ENCODE data around the gene VANGL2. TPM values are rescaled to one million over a fixed set of nuclear protein-coding genes. Genes with fewer than 3 reads are reported as not detected.

VANGL2 gene
- polyA plus RNA-seq, 1 donor from 2014 or later, result 22.6 TPM

- TF ChIP-seq CTCF (IDR thresholded peaks at IDR 0.05; ENCODE audit: poor library complexity, severe bottlenecking) (no peak), SMC3 (conservative IDR thresholded peaks at IDR 0.05; ENCODE audit: poor library complexity) (no peak)
Measured at GRCh38 chr1:160402001-160402795, 1.8 kb downstream of the VANGL2 start (continued).

GRCh38 chr1:160403244-160403643 lies 2.9 kb downstream of the VANGL2 start:
- Histone ChIP-seq H4K20me1 (ENCODE audit: insufficient read depth) (peaks cover 2% of the 10 kb centered on the region), H3K4me2 (ENCODE audit: low read length) (peak overlapping the region; percentile 97), H3K27ac (ENCODE audit: low read length) (no peak overlapping the region), H3K9ac (ENCODE audit: low read length) (no peak overlapping the region), H3K27me3 (ENCODE audit: insufficient read depth, low read depth, low read length) (no peaks in the 10 kb centered on the region), H3K9me3 (ENCODE audit: low read length) (no peaks in the 10 kb centered on the region), H2AFZ (ENCODE audit: low read depth, low read length) (no peak overlapping the region), H3K9me2 (ENCODE audit: insufficient read depth, low read length) (no peaks in the 10 kb centered on the region), H3K4me3 (ENCODE audit: low read length) (peak overlapping the region; percentile 75), H3K79me2 (replicated peaks; ENCODE audit: insufficient read depth, low read length) (peaks cover 79% of the 10 kb centered on the region), H3K36me3 (ENCODE audit: insufficient read depth, low read length) (no peaks in the 10 kb centered on the region), H3F3A (ENCODE audit: insufficient read depth, low read length, poor library complexity, severe bottlenecking) (no peaks in the 10 kb centered on the region)
- TF ChIP-seq TAF1 (IDR thresholded peaks at IDR 0.05; ENCODE audit: low read depth), result no peak
- TF ChIP-seq EZH2 (IDR thresholded peaks at IDR 0.05; ENCODE audit: borderline replicate concordance, insufficient read depth, low read length, poor library complexity, severe bottlenecking), result no peak
- no peak for TF ChIP-seq REST (IDR thresholded peaks at IDR 0.05; ENCODE audit: borderline replicate concordance)
- no peak for TF ChIP-seq MXI1 (conservative IDR thresholded peaks at IDR 0.05; ENCODE audit: poor library complexity, severe bottlenecking)
- no peak for TF ChIP-seq POLR2AphosphoS5 (IDR thresholded peaks at IDR 0.05)
- no peak for TF ChIP-seq EP300 (conservative IDR thresholded peaks at IDR 0.05; ENCODE audit: poor library complexity, severe bottlenecking)
- no peak for TF ChIP-seq SMC3 (conservative IDR thresholded peaks at IDR 0.05; ENCODE audit: poor library complexity)

DNA sequence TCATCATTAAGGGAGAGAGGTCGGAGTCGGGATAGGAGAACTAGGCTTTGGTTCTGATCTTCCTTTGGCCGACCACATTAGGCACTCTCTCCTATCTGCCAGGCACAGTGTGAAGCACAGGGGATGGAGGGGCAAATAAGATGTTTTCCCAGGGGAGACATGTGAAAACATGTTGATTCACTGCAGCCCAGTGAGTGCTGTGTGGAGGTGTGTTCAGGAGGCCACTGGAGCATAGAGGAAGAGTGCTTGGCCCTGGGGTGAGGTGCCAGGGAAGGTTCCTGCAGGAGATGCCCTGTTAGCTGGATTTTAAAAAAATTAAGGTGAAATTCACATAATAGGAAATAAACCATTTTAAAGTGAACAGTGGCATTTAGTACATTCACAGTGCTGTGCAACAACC lies 3.7 kb downstream of the VANGL2 start:
- Histone ChIP-seq H4K20me1 (ENCODE audit: insufficient read depth) (peaks cover 2% of the 10 kb centered on the region), H3K9ac (ENCODE audit: low read length) (no peak overlapping the region), H3K9me2 (ENCODE audit: insufficient read depth, low read length) (no peaks in the 10 kb centered on the region), H2AFZ (ENCODE audit: low read depth, low read length) (no peak overlapping the region), H3K4me2 (ENCODE audit: low read length) (no peak overlapping the region), H3K4me3 (ENCODE audit: low read length) (peak overlapping the region; percentile 75), H3F3A (ENCODE audit: insufficient read depth, low read length, poor library complexity, severe bottlenecking) (no peaks in the 10 kb centered on the region), H3K27ac (ENCODE audit: low read length) (no peak overlapping the region), H3K36me3 (ENCODE audit: insufficient read depth, low read length) (no peaks in the 10 kb centered on the region), H3K27me3 (ENCODE audit: insufficient read depth, low read depth, low read length) (no peaks in the 10 kb centered on the region), H3K9me3 (ENCODE audit: low read length) (no peaks in the 10 kb centered on the region), H3K79me2 (replicated peaks; ENCODE audit: insufficient read depth, low read length) (peaks cover 85% of the 10 kb centered on the region)
- TF ChIP-seq EP300 (conservative IDR thresholded peaks at IDR 0.05; ENCODE audit: poor library complexity, severe bottlenecking) (no peak), CTCF (IDR thresholded peaks at IDR 0.05; ENCODE audit: poor library complexity, severe bottlenecking) (no peak), POLR2AphosphoS5 (IDR thresholded peaks at IDR 0.05) (no peak), MXI1 (conservative IDR thresholded peaks at IDR 0.05; ENCODE audit: poor library complexity, severe bottlenecking) (no peak), REST (IDR thresholded peaks at IDR 0.05; ENCODE audit: borderline replicate concordance) (no peak), TAF1 (IDR thresholded peaks at IDR 0.05; ENCODE audit: low read depth) (no peak), EZH2 (IDR thresholded peaks at IDR 0.05; ENCODE audit: borderline replicate concordance, insufficient read depth, low read length, poor library complexity, severe bottlenecking) (no peak), SMC3 (conservative IDR thresholded peaks at IDR 0.05; ENCODE audit: poor library complexity) (no peak), RAD21 (conservative IDR thresholded peaks at IDR 0.05) (no peak)

Data from neural cell (in vitro differentiated cells).